LNCaP clone FGC (cell line): Measurements from ENCODE around the gene ARID1B.

Experiments
- DNase-seq: peaks from one replicate; pipeline ENCODE4 v3.0.0-alpha.2; 2011; ENCODE audit warnings: low read depth
- H3K4me3 ChIP-seq: 2 replicates; pipeline ENCODE4 v1.5.1; 2011; ENCODE audit warnings: mild to moderate bottlenecking, low read depth, low read length, control low read depth
- CTCF ChIP-seq: IDR thresholded peaks from 2 replicates; pipeline ENCODE4 v1.5.1; 2012; ENCODE audit warnings: mild to moderate bottlenecking; ENCODE audit not compliant: control insufficient read depth, insufficient read depth; ENCODE audit errors: extremely low read depth

ARID1B gene

GRCh38 chr6:157213907-157214565 is 436.9 kb downstream of the ARID1B start:
- no peak for DNase-seq
- TF ChIP-seq CTCF = no peak
- H3K4me3 ChIP-seq = no peak overlapping the region

GRCh38 chr6:157215717-157216116 is 438.5 kb downstream of the ARID1B start:
- no peak overlapping the region for H3K4me3 ChIP-seq
- no peak for TF ChIP-seq CTCF
- no peak for DNase-seq

DNA sequence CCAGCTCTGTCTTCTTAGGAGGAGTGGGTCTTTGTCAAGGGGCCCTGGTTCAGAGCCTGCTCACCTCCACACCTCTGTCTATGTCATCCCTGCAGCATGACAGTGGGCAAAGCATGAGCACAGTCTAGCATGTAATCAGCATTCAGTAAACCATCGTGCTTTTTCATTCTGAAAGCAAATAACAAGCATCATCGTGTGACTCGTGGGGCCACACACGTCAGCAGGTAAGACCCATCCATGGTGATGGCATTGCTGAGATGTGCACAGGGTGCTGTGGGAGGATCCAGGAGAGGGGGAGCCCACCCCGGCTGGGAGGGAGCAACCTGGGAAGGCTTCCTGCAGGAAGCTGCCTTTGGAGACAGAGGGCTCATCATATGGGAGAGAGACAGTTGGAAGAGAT is 439.4 kb downstream of the ARID1B start:
- TF ChIP-seq CTCF = no peak
- H3K4me3 ChIP-seq = no peak overlapping the region
- no peak for DNase-seq

DNA sequence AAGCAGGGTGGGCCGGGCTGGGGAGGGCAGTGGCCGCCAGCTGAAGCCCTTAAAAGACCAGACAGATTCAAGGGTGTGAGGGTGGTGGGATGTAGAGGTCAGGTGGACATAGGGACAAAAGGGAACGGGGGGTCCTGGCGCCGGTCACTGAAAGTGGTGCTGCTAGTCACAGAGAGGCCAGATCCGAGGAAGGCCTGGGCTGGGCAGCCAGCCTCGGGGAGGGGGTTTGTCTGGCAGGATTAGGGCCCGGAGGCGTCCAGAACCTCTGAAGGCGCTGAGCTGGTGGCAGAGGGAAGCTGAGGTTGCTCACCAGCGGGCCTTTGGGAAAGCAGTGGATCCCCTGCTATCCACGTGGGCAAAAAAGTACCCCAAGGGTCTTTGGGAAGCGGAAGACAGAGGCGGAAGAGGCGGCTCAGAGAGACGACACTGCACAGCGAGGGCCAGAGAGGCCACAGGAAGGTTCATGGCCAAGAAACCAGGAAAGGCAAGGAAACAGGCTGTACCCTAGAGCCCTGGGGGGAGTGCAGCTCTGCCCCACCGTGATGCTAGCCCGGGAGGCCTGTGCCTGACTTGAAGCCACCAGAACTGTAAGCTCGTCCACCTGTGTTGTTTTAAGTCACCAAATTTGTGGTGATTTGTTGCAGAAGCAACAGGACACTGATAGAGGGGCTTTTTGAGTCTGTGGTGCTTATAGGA is 440.2 kb downstream of the ARID1B start:
- H3K4me3 ChIP-seq = no peak overlapping the region
- DNase-seq = no peak
- no peak for TF ChIP-seq CTCF

- TF ChIP-seq CTCF = no peak
- DNase-seq = no peak
- H3K4me3 ChIP-seq = no peak overlapping the region
Observed at GRCh38 chr6:157217894-157218370, 440.8 kb downstream of the ARID1B start.

- DNase-seq = no peak
- H3K4me3 ChIP-seq = no peak overlapping the region
- no peak for TF ChIP-seq CTCF
Observed at GRCh38 chr6:157218371-157219198, 441.4 kb downstream of the ARID1B start.
